Measurements from ENCODE around the gene FLYWCH2.

FLYWCH2 gene

GRCh38 chr16:2854700-2855309 is 28.2 kb upstream of the FLYWCH2 start:
- H3K4me3 ChIP-seq (ENCODE audit: insufficient read depth, low read depth, low read length), result no peak overlapping the region
- H3K27ac ChIP-seq (ENCODE audit: insufficient read depth, low read depth, low read length, poor library complexity, severe bottlenecking), result no peak overlapping the region
- peaks cover 37% of the 10 kb centered on the region for H3K27me3 ChIP-seq (ENCODE audit: control insufficient read depth, insufficient read depth, low read length, poor library complexity, severe bottlenecking)
- 73 to 78% methylated on average over 5 of the region's 5 CpGs for WGBS, 2 experiments
- H3K4me1 ChIP-seq (ENCODE audit: control insufficient read depth, insufficient read depth, low read length), result no peaks in the 10 kb centered on the region
- H3K36me3 ChIP-seq (ENCODE audit: control insufficient read depth, insufficient read depth, low read length), result no peaks in the 10 kb centered on the region
- no peaks in the 10 kb centered on the region for H3K9me3 ChIP-seq (ENCODE audit: control insufficient read depth, low read length)

- Histone ChIP-seq H3K4me3 (ENCODE audit: insufficient read depth, low read depth, low read length) (no peak overlapping the region), H3K4me1 (ENCODE audit: control insufficient read depth, insufficient read depth, low read length) (no peaks in the 10 kb centered on the region), H3K9me3 (ENCODE audit: control insufficient read depth, low read length) (no peaks in the 10 kb centered on the region), H3K27me3 (ENCODE audit: control insufficient read depth, insufficient read depth, low read length, poor library complexity, severe bottlenecking) (peaks cover 37% of the 10 kb centered on the region), H3K27ac (ENCODE audit: insufficient read depth, low read depth, low read length, poor library complexity, severe bottlenecking) (no peak overlapping the region), H3K36me3 (ENCODE audit: control insufficient read depth, insufficient read depth, low read length) (no peaks in the 10 kb centered on the region)
- WGBS, 2 experiments, result 90 to 96% methylated on average over 6 of the region's 6 CpGs
These were observed 27.5 kb upstream of the FLYWCH2 start for GRCh38 chr16:2855536-2855935.

- no peaks in the 10 kb centered on the region for H3K4me1 ChIP-seq (ENCODE audit: control insufficient read depth, insufficient read depth, low read length)
- no peaks in the 10 kb centered on the region for H3K36me3 ChIP-seq (ENCODE audit: control insufficient read depth, insufficient read depth, low read length)
- no peak overlapping the region for H3K27ac ChIP-seq (ENCODE audit: insufficient read depth, low read depth, low read length, poor library complexity, severe bottlenecking)
- H3K9me3 ChIP-seq (ENCODE audit: control insufficient read depth, low read length), result no peaks in the 10 kb centered on the region
- no peak overlapping the region for H3K4me3 ChIP-seq (ENCODE audit: insufficient read depth, low read depth, low read length)
- 90 to 91% methylated on average over 14 of the region's 14 CpGs for WGBS, 2 experiments
- peaks cover 37% of the 10 kb centered on the region for H3K27me3 ChIP-seq (ENCODE audit: control insufficient read depth, insufficient read depth, low read length, poor library complexity, severe bottlenecking)
These were observed 26.8 kb upstream of the FLYWCH2 start for GRCh38 chr16:2856061-2856670.

- Histone ChIP-seq H3K36me3 (ENCODE audit: control insufficient read depth, insufficient read depth, low read length) (no peaks in the 10 kb centered on the region), H3K27ac (ENCODE audit: insufficient read depth, low read depth, low read length, poor library complexity, severe bottlenecking) (no peak overlapping the region), H3K27me3 (ENCODE audit: control insufficient read depth, insufficient read depth, low read length, poor library complexity, severe bottlenecking) (peaks cover 37% of the 10 kb centered on the region), H3K4me3 (ENCODE audit: insufficient read depth, low read depth, low read length) (no peak overlapping the region), H3K9me3 (ENCODE audit: control insufficient read depth, low read length) (no peaks in the 10 kb centered on the region), H3K4me1 (ENCODE audit: control insufficient read depth, insufficient read depth, low read length) (no peaks in the 10 kb centered on the region)
- WGBS, 2 experiments, result 87 to 88% methylated on average over 24 of the region's 24 CpGs
These were observed 26.1 kb upstream of the FLYWCH2 start for GRCh38 chr16:2856686-2857450.

- peaks cover 37% of the 10 kb centered on the region for H3K27me3 ChIP-seq (ENCODE audit: control insufficient read depth, insufficient read depth, low read length, poor library complexity, severe bottlenecking)
- no peaks in the 10 kb centered on the region for H3K36me3 ChIP-seq (ENCODE audit: control insufficient read depth, insufficient read depth, low read length)
- WGBS, 2 experiments, result 10 to 13% methylated on average over 42 of the region's 42 CpGs
- H3K27ac ChIP-seq (ENCODE audit: insufficient read depth, low read depth, low read length, poor library complexity, severe bottlenecking), result no peak within 1 kb of the TSS
- no peaks in the 10 kb centered on the region for H3K4me1 ChIP-seq (ENCODE audit: control insufficient read depth, insufficient read depth, low read length)
- no peak within 1 kb of the TSS for H3K4me3 ChIP-seq (ENCODE audit: insufficient read depth, low read depth, low read length)
- no peaks in the 10 kb centered on the region for H3K9me3 ChIP-seq (ENCODE audit: control insufficient read depth, low read length)
These were observed 25.4 kb upstream of the FLYWCH2 start, which contains the start of gene PRSS22 for GRCh38 chr16:2857451-2858244. Gene PRSS22 (minus strand): TSS chr16:2858170. CDS start chr16:2858104, 66 bp downstream.

- no peaks in the 10 kb centered on the region for H3K9me3 ChIP-seq (ENCODE audit: control insufficient read depth, low read length)
- no peak overlapping the region for H3K4me3 ChIP-seq (ENCODE audit: insufficient read depth, low read depth, low read length)
- peaks cover 37% of the 10 kb centered on the region for H3K27me3 ChIP-seq (ENCODE audit: control insufficient read depth, insufficient read depth, low read length, poor library complexity, severe bottlenecking)
- no peak overlapping the region for H3K27ac ChIP-seq (ENCODE audit: insufficient read depth, low read depth, low read length, poor library complexity, severe bottlenecking)
- H3K4me1 ChIP-seq (ENCODE audit: control insufficient read depth, insufficient read depth, low read length), result no peaks in the 10 kb centered on the region
- WGBS, 2 experiments, result 23 to 27% methylated on average over 23 of the region's 23 CpGs
- H3K36me3 ChIP-seq (ENCODE audit: control insufficient read depth, insufficient read depth, low read length), result no peaks in the 10 kb centered on the region
These were observed 24.6 kb upstream of the FLYWCH2 start for GRCh38 chr16:2858245-2859025.

GRCh38 chr16:2859686-2860265 is 23.2 kb upstream of the FLYWCH2 start:
- 74% methylated on average over 10 of the region's 10 CpGs for WGBS, 2 experiments
- Histone ChIP-seq H3K9me3 (ENCODE audit: control insufficient read depth, low read length) (no peaks in the 10 kb centered on the region), H3K27me3 (ENCODE audit: control insufficient read depth, insufficient read depth, low read length, poor library complexity, severe bottlenecking) (peaks cover 50% of the 10 kb centered on the region), H3K4me1 (ENCODE audit: control insufficient read depth, insufficient read depth, low read length) (no peaks in the 10 kb centered on the region), H3K4me3 (ENCODE audit: insufficient read depth, low read depth, low read length) (no peak overlapping the region), H3K27ac (ENCODE audit: insufficient read depth, low read depth, low read length, poor library complexity, severe bottlenecking) (no peak overlapping the region), H3K36me3 (ENCODE audit: control insufficient read depth, insufficient read depth, low read length) (no peaks in the 10 kb centered on the region)

GRCh38 chr16:2860826-2861567 is 22.0 kb upstream of the FLYWCH2 start:
- H3K4me1 ChIP-seq (ENCODE audit: control insufficient read depth, insufficient read depth, low read length), result no peaks in the 10 kb centered on the region
- H3K27me3 ChIP-seq (ENCODE audit: control insufficient read depth, insufficient read depth, low read length, poor library complexity, severe bottlenecking), result peaks cover 63% of the 10 kb centered on the region

GRCh38 chr16:2865651-2866050 is 17.4 kb upstream of the FLYWCH2 start:
- Histone ChIP-seq H3K4me1 (ENCODE audit: control insufficient read depth, insufficient read depth, low read length) (no peaks in the 10 kb centered on the region), H3K27me3 (ENCODE audit: control insufficient read depth, insufficient read depth, low read length, poor library complexity, severe bottlenecking) (peaks cover 54% of the 10 kb centered on the region), H3K27ac (ENCODE audit: insufficient read depth, low read depth, low read length, poor library complexity, severe bottlenecking) (no peak overlapping the region), H3K9me3 (ENCODE audit: control insufficient read depth, low read length) (no peaks in the 10 kb centered on the region), H3K4me3 (ENCODE audit: insufficient read depth, low read depth, low read length) (no peak overlapping the region), H3K36me3 (ENCODE audit: control insufficient read depth, insufficient read depth, low read length) (no peaks in the 10 kb centered on the region)
- WGBS, 2 experiments, result 79 to 87% methylated on average over 4 of the region's 4 CpGs

More at GRCh38 chr16:2860826-2861567, 22.0 kb upstream of the FLYWCH2 start:
- WGBS, 2 experiments, result 79 to 80% methylated on average over 8 of the region's 8 CpGs
- Histone ChIP-seq H3K4me3 (ENCODE audit: insufficient read depth, low read depth, low read length) (no peak overlapping the region), H3K27ac (ENCODE audit: insufficient read depth, low read depth, low read length, poor library complexity, severe bottlenecking) (no peak overlapping the region), H3K36me3 (ENCODE audit: control insufficient read depth, insufficient read depth, low read length) (no peaks in the 10 kb centered on the region), H3K9me3 (ENCODE audit: control insufficient read depth, low read length) (no peaks in the 10 kb centered on the region)

All from ectodermal cell (in vitro differentiated cells).